GM21529 (cell line): ENCODE measurements around the gene VMO1.
A peak's percentile ranks its signal among the peaks of the same experiment; 100 is the strongest.

Experiments
- ATAC-seq: cut with Tn5 transposase; IDR thresholded peaks from one replicate; pipeline ENCODE4 v1.9.1; 2021; ENCODE audit not compliant: unreplicated experiment

VMO1 gene

GRCh38 chr17:4800462-4801196 lies 14.5 kb upstream of the VMO1 start:
- no peak for ATAC-seq

- ATAC-seq = no peak
These were observed 10.4 kb upstream of the VMO1 start for GRCh38 chr17:4796552-4796920.

GRCh38 chr17:4795168-4795567 lies 9.0 kb upstream of the VMO1 start:
- no peak for ATAC-seq

- no peak for ATAC-seq
These were observed 4.5 kb upstream of the VMO1 start for GRCh38 chr17:4790705-4791088.

GRCh38 chr17:4789951-4790704 lies 4.0 kb upstream of the VMO1 start:
- ATAC-seq = peak; percentile 80

- no peak for ATAC-seq
These were observed 3.5 kb upstream of the VMO1 start for GRCh38 chr17:4789701-4789950.

GRCh38 chr17:4788807-4789700 lies 2.9 kb upstream of the VMO1 start, which contains the start of gene GLTPD2:
GLTPD2 (plus strand) TSS chr17:4788964; CDS start chr17:4789012, 48 bp downstream.
- no peak for ATAC-seq

- ATAC-seq = no peak
These were observed 2.1 kb upstream of the VMO1 start for GRCh38 chr17:4788159-4788806.

GRCh38 chr17:4786516-4786915 lies 352 bp upstream of the VMO1 start:
- ATAC-seq = no peak

GRCh38 chr17:4785311-4786105 lies 656 bp downstream of the VMO1 start:
- no peak for ATAC-seq

- ATAC-seq = no peak
These were observed 3.5 kb downstream of the VMO1 start for GRCh38 chr17:4782652-4783051.

- no peak for ATAC-seq
These were observed 5.7 kb downstream of the VMO1 start for GRCh38 chr17:4780325-4780955.

GRCh38 chr17:4777969-4778760 lies 8.0 kb downstream of the VMO1 start:
- ATAC-seq = no peak

GRCh38 chr17:4772235-4772613 lies 13.9 kb downstream of the VMO1 start:
- no peak for ATAC-seq

- ATAC-seq = no peak
These were observed 14.5 kb downstream of the VMO1 start, which contains the start of gene TM4SF5 for GRCh38 chr17:4771519-4772234. TM4SF5 (plus strand) TSS chr17:4771886; CDS start chr17:4771923, 37 bp downstream.

GRCh38 chr17:4769628-4770027 lies 16.5 kb downstream of the VMO1 start:
- ATAC-seq = no peak

- no peak for ATAC-seq
These were observed 17.9 kb downstream of the VMO1 start for GRCh38 chr17:4768298-4768697.

- ATAC-seq = no peak
These were observed 19.4 kb downstream of the VMO1 start for GRCh38 chr17:4766723-4767122.
